Panc1 (cell line): ENCODE measurements around the gene DHRS4L2. TPM values are rescaled to one million over a fixed set of nuclear protein-coding genes. Genes with fewer than 3 reads are reported as not detected.
A peak's percentile ranks its signal among the peaks of the same experiment; 100 is the strongest.
"Not testable (repeated sequence)": the region's sequence is repeated elsewhere in the genome, so short reads cannot be mapped to it uniquely, and the experiment has no call there.

Experiments used
- ATAC-seq: fragments of 200-7000 bp; cut with Tn5 transposase; 2 replicates; pipeline ENCODE4 v1.9.1; 2020; ENCODE audit warnings: mild to moderate bottlenecking, moderate library complexity
- BruUV-seq: library from RNA; stranded (reverse); fragments of 400-500 nt; replicated peaks from 2 replicates; lab custom pipeline; 2021; lab: Mats Ljungman, UMichigan
- CTCF ChIA-PET: fragments of 300-600 bp; sonication (Branson Sonifier 250); formaldehyde crosslinking; loops from one replicate; lab custom pipeline; 2022; ENCODE audit warnings: antibody characterized with exemption; lab: Charles Lee
- POLR2A ChIA-PET: fragments of 300-600 bp; sonication (Branson Sonifier 250); formaldehyde crosslinking; loops from one replicate; lab custom pipeline; 2022; ENCODE audit warnings: antibody characterized with exemption; lab: Charles Lee
- DNase-seq: peaks from one replicate; pipeline ENCODE4 v3.0.0-alpha.2; 2010; ENCODE audit warnings: low read depth, low spot score
- H3K27ac ChIP-seq: 2 replicates; pipeline ENCODE4 v1.5.1; 2011; ENCODE audit warnings: mild to moderate bottlenecking, low read length, inconsistent platforms
- H3K27me3 ChIP-seq: fragments of 200-500 bp; sonication (Bioruptor generic); 2 replicates; pipeline ENCODE4 v1.6.0; 2014; ENCODE audit warnings: low read length, inconsistent platforms; ENCODE audit not compliant: control insufficient read depth, insufficient read depth
- H3K36me3 ChIP-seq: fragments of 200-500 bp; sonication (Bioruptor generic); 2 replicates; pipeline ENCODE4 v1.5.1; 2014; ENCODE audit warnings: inconsistent platforms, mild to moderate bottlenecking, low read length, moderate library complexity; ENCODE audit not compliant: control insufficient read depth, insufficient read depth
- H3K4me1 ChIP-seq: 2 replicates; pipeline ENCODE4 v1.5.1; 2011; ENCODE audit warnings: inconsistent platforms, mild to moderate bottlenecking, low read length, moderate library complexity; ENCODE audit not compliant: control insufficient read depth, insufficient read depth
- H3K4me3 ChIP-seq, 2 experiments: 2 replicates each; pipeline ENCODE4 v1.5.1; 2011 to 2012; ENCODE audit warnings: low read depth in 2 of 2, low read length in 2 of 2, mild to moderate bottlenecking in 2 of 2, inconsistent platforms in 1 of 2, moderate library complexity in 1 of 2
- H3K9me3 ChIP-seq: fragments of 200-500 bp; sonication (Bioruptor generic); 2 replicates; pipeline ENCODE4 v1.5.1; 2014; ENCODE audit warnings: low read depth, mild to moderate bottlenecking, inconsistent platforms, low read length, moderate library complexity; ENCODE audit not compliant: control insufficient read depth, insufficient read depth
- CTCF ChIP-seq: fragments of 450-650 bp; IDR thresholded peaks from 2 replicates; pipeline ENCODE4 v1.5.1; 2017; ENCODE audit warnings: mild to moderate bottlenecking
- POLR2AphosphoS5 ChIP-seq: IDR thresholded peaks from 2 replicates; pipeline ENCODE4 v1.6.1; 2012; ENCODE audit warnings: mild to moderate bottlenecking, low read depth, low read length, moderate library complexity
- SIN3A ChIP-seq: IDR thresholded peaks from 2 replicates; pipeline ENCODE4 v1.6.1; 2012; ENCODE audit warnings: low read depth, mild to moderate bottlenecking, low read length, moderate library complexity, borderline replicate concordance; ENCODE audit not compliant: insufficient read depth
- TCF7L2 ChIP-seq: IDR thresholded peaks from 2 replicates; pipeline ENCODE4 v1.6.1; 2011; ENCODE audit warnings: mild to moderate bottlenecking, low read depth, low read length, inconsistent platforms
- in situ Hi-C: cut with HindIII; loops from 2 replicates; pipeline ENCODE4 v1.10.0; 2016; ENCODE audit warnings: low sequenced_read_pairs, low pct_unique_long_range_greater_than_20kb
- intact Hi-C: fragments of 100-400 bp; cut with micrococcal nuclease; formaldehyde crosslinking; loops from one replicate; pipeline ENCODE4 v1.10.0; 2022; ENCODE audit not compliant: unreplicated experiment
- total RNA-seq: library from RNA; stranded (reverse); gene quantifications from one replicate; pipeline ENCODE4 v1.2.1, GENCODE V29; 2021; ENCODE audit not compliant: unreplicated experiment

Gene DHRS4L2
- total RNA-seq, 1 experiment from 2014 or later, result 8.0 TPM

DNA sequence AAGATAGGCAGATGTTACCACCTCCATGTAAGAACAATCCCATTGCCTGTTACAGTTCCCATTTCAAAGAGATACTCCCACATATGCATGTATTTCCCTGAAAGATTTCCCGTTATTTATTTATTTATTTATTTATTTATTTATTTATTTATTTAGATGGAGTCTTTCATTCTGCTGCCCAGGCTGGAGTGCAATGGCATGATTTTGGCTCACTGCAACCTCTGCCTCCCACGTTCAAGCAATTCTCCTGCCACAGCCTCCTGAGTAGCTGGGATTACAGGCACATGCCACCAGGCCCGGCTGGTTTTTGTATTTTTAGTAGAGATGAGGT, 37.6 kb upstream of the DHRS4L2 start:
- ATAC-seq, H3K4me1 ChIP-seq, H3K27me3 ChIP-seq, H3K9me3 ChIP-seq, H3K27ac ChIP-seq, H3K4me3 ChIP-seq, DNase-seq, in situ Hi-C loops, H3K36me3 ChIP-seq, BruUV-seq, CTCF ChIA-PET, POLR2A ChIA-PET: not testable (repeated sequence)
- intact Hi-C loops, result loop anchor here (5.0 kb wide), 1 partner anchor 224 kb away; no protein-coding TSS in a partner anchor

- POLR2A ChIA-PET, result no interaction called here
- no peak for ATAC-seq
- Histone ChIP-seq H3K4me1 (no peaks in the 10 kb centered on the region), H3K9me3 (no peaks in the 10 kb centered on the region), H3K27me3 (no peaks in the 10 kb centered on the region), H3K36me3 (no peaks in the 10 kb centered on the region), H3K4me3 (no peak overlapping the region), H3K27ac (no peak overlapping the region)
- CTCF ChIA-PET, result no interaction called here
- intact Hi-C loops, result loop anchor here (5.0 kb wide), 1 partner anchor 224 kb away; no protein-coding TSS in a partner anchor
- no peak for DNase-seq
- BruUV-seq, result no TSS peak
- 0 out of 2 replicates have a peak, but pooled peaks have one; percentile 17 for TF ChIP-seq CTCF
- TF ChIP-seq TCF7L2, result no peak
- in situ Hi-C loops, result no loop called here
Measured at GRCh38 chr14:23951590-23952201, 37.0 kb upstream of the DHRS4L2 start.

GRCh38 chr14:23953116-23953463, 35.6 kb upstream of the DHRS4L2 start:
- H3K27ac ChIP-seq, result peak overlapping the region; percentile 75; the same call in 1 of the 2 replicates
- peak overlapping the region; percentile 68 to 69 for H3K4me3 ChIP-seq
- ATAC-seq, result peak; percentile 17; the same call in 1 of the 2 replicates
- in situ Hi-C loops, H3K27me3 ChIP-seq, BruUV-seq, DNase-seq, H3K9me3 ChIP-seq, H3K4me1 ChIP-seq, H3K36me3 ChIP-seq, CTCF ChIA-PET, POLR2A ChIA-PET: not testable (repeated sequence)
- intact Hi-C loops, result loop anchor here (5.0 kb wide), 1 partner anchor 226 kb away; no protein-coding TSS in a partner anchor

GRCh38 chr14:23953464-23954278, 35.1 kb upstream of the DHRS4L2 start, which contains the start of gene DHRS4:
TSS of gene DHRS4 (plus strand) at chr14:23953770. CDS start at chr14:23953789, 19 bp downstream.
- ATAC-seq (peak; percentile 99), DNase-seq (peak; percentile 38)
- POLR2A ChIA-PET, result no interaction called here
- Histone ChIP-seq H3K9me3 (no peaks in the 10 kb centered on the region), H3K27ac (peak within 1 kb of the TSS; percentile 75), H3K27me3 (no peaks in the 10 kb centered on the region), H3K4me1 (no peaks in the 10 kb centered on the region), H3K4me3 (peak within 1 kb of the TSS; percentile 68 to 69), H3K36me3 (no peaks in the 10 kb centered on the region)
- TF ChIP-seq POLR2AphosphoS5 (peak; percentile 19; the same call in 1 of the 2 replicates), TCF7L2 (no peak), CTCF (peak; percentile 89), SIN3A (no peak)
- intact Hi-C loops (loop anchor here (5.0 kb wide), 1 partner anchor 226 kb away; no protein-coding TSS in a partner anchor), in situ Hi-C loops (no loop called here)
- CTCF ChIA-PET, result interaction anchor here (0.7 kb wide), 1 partner anchor 295 kb away, joined by 3 read pairs; no protein-coding TSS in a partner anchor
- no TSS peak for BruUV-seq
